OCI-LY1 (cell line): ENCODE measurements around the gene MCFD2.

Experiments used
- H2AFZ ChIP-seq: fragments of 200-600 bp; sonication (generic), shearing (Covaris generic); 2 replicates; pipeline ENCODE4 v1.6.0; 2014; ENCODE audit warnings: antibody characterized with exemption, mild to moderate bottlenecking, low read length
- H3F3A ChIP-seq: fragments of 200-600 bp; sonication (generic), shearing (Covaris generic); 2 replicates; pipeline ENCODE4 v1.6.0; 2014; ENCODE audit warnings: mild to moderate bottlenecking, antibody characterized with exemption, low read length, moderate library complexity; ENCODE audit not compliant: insufficient read depth
- H3K27ac ChIP-seq: fragments of 200-600 bp; sonication (generic); 2 replicates; pipeline ENCODE4 v1.5.1; 2014; ENCODE audit warnings: low read length, mixed run types, mild to moderate bottlenecking, low read depth; ENCODE audit not compliant: poor library complexity, severe bottlenecking
- H3K27me3 ChIP-seq: fragments of 200-600 bp; sonication (generic); 2 replicates; pipeline ENCODE4 v1.6.0; 2014; ENCODE audit warnings: antibody characterized with exemption, mild to moderate bottlenecking, low read length, moderate library complexity; ENCODE audit not compliant: insufficient read depth
- H3K36me3 ChIP-seq: fragments of 200-600 bp; sonication (generic); 2 replicates; pipeline ENCODE4 v1.6.1; 2014; ENCODE audit warnings: mild to moderate bottlenecking, antibody characterized with exemption, low read length, moderate library complexity, mixed read lengths; ENCODE audit not compliant: insufficient read depth
- H3K4me1 ChIP-seq: fragments of 200-600 bp; sonication (generic); 2 replicates; pipeline ENCODE4 v1.5.1; 2014; ENCODE audit warnings: mild to moderate bottlenecking, low read length, moderate library complexity; ENCODE audit not compliant: insufficient read depth, severe bottlenecking
- H3K4me2 ChIP-seq: fragments of 200-600 bp; sonication (generic), shearing (Covaris generic); 2 replicates; pipeline ENCODE4 v1.6.1; 2014; ENCODE audit warnings: low read length
- H3K4me3 ChIP-seq: fragments of 200-600 bp; sonication (generic); 2 replicates; pipeline ENCODE4 v1.5.1; 2014; ENCODE audit warnings: low read length, low read depth, mild to moderate bottlenecking, mixed read lengths; ENCODE audit not compliant: poor library complexity, severe bottlenecking
- H3K79me2 ChIP-seq: fragments of 200-600 bp; shearing (Covaris generic); 2 replicates; pipeline ENCODE4 v1.6.1; 2016; ENCODE audit warnings: mixed run types, low read length, mixed read lengths; ENCODE audit not compliant: insufficient read depth
- H3K9ac ChIP-seq: fragments of 200-600 bp; sonication (generic), shearing (Covaris generic); 2 replicates; pipeline ENCODE4 v1.6.1; 2014; ENCODE audit warnings: mild to moderate bottlenecking, low read length, mixed read lengths
- H3K9me2 ChIP-seq: fragments of 200-600 bp; sonication (generic), shearing (Covaris generic); 2 replicates; pipeline ENCODE4 v1.6.1; 2014; ENCODE audit warnings: low read depth, mild to moderate bottlenecking, low read length, mixed read lengths
- H3K9me3 ChIP-seq: fragments of 200-600 bp; shearing (Covaris generic); 2 replicates; pipeline ENCODE4 v1.6.1; 2014; ENCODE audit warnings: low read length, mixed read lengths
- H4K20me1 ChIP-seq: fragments of 200-600 bp; sonication (generic), shearing (Covaris generic); 2 replicates; pipeline ENCODE4 v1.6.0; 2016; ENCODE audit warnings: mild to moderate bottlenecking, low read length; ENCODE audit not compliant: insufficient read depth
- EZH2 ChIP-seq: fragments of 200-600 bp; sonication (generic), shearing (Covaris generic); IDR thresholded peaks from 2 replicates; pipeline ENCODE4 v1.8.0; 2017; ENCODE audit warnings: borderline replicate concordance, mixed run types, mild to moderate bottlenecking, antibody characterized with exemption, low read length, moderate library complexity, mixed read lengths
- TF ChIP-seq, protein P1 (sequence below): fragments of 200-600 bp; sonication (generic), shearing (Covaris generic); IDR thresholded peaks from 2 replicates; pipeline ENCODE4 v1.5.1; 2017; ENCODE audit warnings: mild to moderate bottlenecking, antibody characterized with exemption, low read length, moderate library complexity, mixed read lengths

MCFD2 gene

GRCh38 chr2:46902465-46902864 lies 13.1 kb downstream of the MCFD2 start:
- peaks cover 35% of the 10 kb centered on the region for H3K36me3 ChIP-seq
- no peak overlapping the region for H3K4me3 ChIP-seq
- no peak for TF ChIP-seq EZH2
- TF ChIP-seq, protein P1, sequence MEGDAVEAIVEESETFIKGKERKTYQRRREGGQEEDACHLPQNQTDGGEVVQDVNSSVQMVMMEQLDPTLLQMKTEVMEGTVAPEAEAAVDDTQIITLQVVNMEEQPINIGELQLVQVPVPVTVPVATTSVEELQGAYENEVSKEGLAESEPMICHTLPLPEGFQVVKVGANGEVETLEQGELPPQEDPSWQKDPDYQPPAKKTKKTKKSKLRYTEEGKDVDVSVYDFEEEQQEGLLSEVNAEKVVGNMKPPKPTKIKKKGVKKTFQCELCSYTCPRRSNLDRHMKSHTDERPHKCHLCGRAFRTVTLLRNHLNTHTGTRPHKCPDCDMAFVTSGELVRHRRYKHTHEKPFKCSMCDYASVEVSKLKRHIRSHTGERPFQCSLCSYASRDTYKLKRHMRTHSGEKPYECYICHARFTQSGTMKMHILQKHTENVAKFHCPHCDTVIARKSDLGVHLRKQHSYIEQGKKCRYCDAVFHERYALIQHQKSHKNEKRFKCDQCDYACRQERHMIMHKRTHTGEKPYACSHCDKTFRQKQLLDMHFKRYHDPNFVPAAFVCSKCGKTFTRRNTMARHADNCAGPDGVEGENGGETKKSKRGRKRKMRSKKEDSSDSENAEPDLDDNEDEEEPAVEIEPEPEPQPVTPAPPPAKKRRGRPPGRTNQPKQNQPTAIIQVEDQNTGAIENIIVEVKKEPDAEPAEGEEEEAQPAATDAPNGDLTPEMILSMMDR, result no peak
- no peak overlapping the region for H3K9ac ChIP-seq
- no peak overlapping the region for H3K27ac ChIP-seq
- no peaks in the 10 kb centered on the region for H3K27me3 ChIP-seq
- H3K4me2 ChIP-seq, result no peak overlapping the region
- H3K9me2 ChIP-seq, result no peaks in the 10 kb centered on the region
- H3K9me3 ChIP-seq, result no peaks in the 10 kb centered on the region
- no peaks in the 10 kb centered on the region for H3K79me2 ChIP-seq
- H3K4me1 ChIP-seq, result no peaks in the 10 kb centered on the region
- H4K20me1 ChIP-seq, result no peaks in the 10 kb centered on the region
- no peaks in the 10 kb centered on the region for H3F3A ChIP-seq
- no peak overlapping the region for H2AFZ ChIP-seq

GRCh38 chr2:46901611-46902010 lies 14.0 kb downstream of the MCFD2 start:
- Histone ChIP-seq H2AFZ (no peak overlapping the region), H3K27ac (no peak overlapping the region), H3K4me3 (no peak overlapping the region), H3K9me3 (no peaks in the 10 kb centered on the region), H4K20me1 (no peaks in the 10 kb centered on the region), H3K4me2 (no peak overlapping the region), H3K9ac (no peak overlapping the region), H3F3A (no peaks in the 10 kb centered on the region), H3K4me1 (no peaks in the 10 kb centered on the region), H3K79me2 (no peaks in the 10 kb centered on the region), H3K27me3 (no peaks in the 10 kb centered on the region), H3K9me2 (no peaks in the 10 kb centered on the region), H3K36me3 (peaks cover 26% of the 10 kb centered on the region)
- no peak for TF ChIP-seq EZH2
- TF ChIP-seq, protein P1, result no peak

- no peaks in the 10 kb centered on the region for H3K9me3 ChIP-seq
- TF ChIP-seq, protein P1, result no peak
- TF ChIP-seq EZH2, result no peak
- H3K27me3 ChIP-seq, result no peaks in the 10 kb centered on the region
- H3K27ac ChIP-seq, result no peak overlapping the region
- H3K4me1 ChIP-seq, result no peaks in the 10 kb centered on the region
- no peak overlapping the region for H2AFZ ChIP-seq
- H4K20me1 ChIP-seq, result no peaks in the 10 kb centered on the region
- no peaks in the 10 kb centered on the region for H3K9me2 ChIP-seq
- H3K79me2 ChIP-seq, result no peaks in the 10 kb centered on the region
- no peak overlapping the region for H3K4me3 ChIP-seq
- no peaks in the 10 kb centered on the region for H3F3A ChIP-seq
- no peak overlapping the region for H3K4me2 ChIP-seq
- H3K9ac ChIP-seq, result no peak overlapping the region
- peaks cover 16% of the 10 kb centered on the region for H3K36me3 ChIP-seq
Observed at GRCh38 chr2:46900381-46900780, 15.2 kb downstream of the MCFD2 start.
